BE2C (cell line): ENCODE data around the gene PSMD13.

Experiments
- DNase-seq: peaks from one replicate; pipeline ENCODE4 v3.0.0-alpha.2; 2020
- H3K27me3 ChIP-seq: fragments of 250-450 bp; sonication (Bioruptor Pico); 2 replicates; pipeline ENCODE4 v1.5.1; 2020; ENCODE audit warnings: mild to moderate bottlenecking
- H3K36me3 ChIP-seq: fragments of 250-450 bp; sonication (Bioruptor Pico); 2 replicates; pipeline ENCODE4 v1.5.1; 2020; ENCODE audit warnings: mild to moderate bottlenecking
- H3K4me1 ChIP-seq: fragments of 250-450 bp; sonication (Bioruptor Pico); 2 replicates; pipeline ENCODE4 v1.5.1; 2020
- H3K4me3 ChIP-seq: 2 replicates; pipeline ENCODE4 v1.5.1; 2011; ENCODE audit warnings: low read depth, low read length
- H3K9me3 ChIP-seq: fragments of 250-450 bp; sonication (Bioruptor Pico); 2 replicates; pipeline ENCODE4 v1.5.1; 2020
- CTCF ChIP-seq: IDR thresholded peaks from 2 replicates; pipeline ENCODE4 v1.5.1; 2012; ENCODE audit warnings: mild to moderate bottlenecking, low read depth, low read length

PSMD13 gene

DNA sequence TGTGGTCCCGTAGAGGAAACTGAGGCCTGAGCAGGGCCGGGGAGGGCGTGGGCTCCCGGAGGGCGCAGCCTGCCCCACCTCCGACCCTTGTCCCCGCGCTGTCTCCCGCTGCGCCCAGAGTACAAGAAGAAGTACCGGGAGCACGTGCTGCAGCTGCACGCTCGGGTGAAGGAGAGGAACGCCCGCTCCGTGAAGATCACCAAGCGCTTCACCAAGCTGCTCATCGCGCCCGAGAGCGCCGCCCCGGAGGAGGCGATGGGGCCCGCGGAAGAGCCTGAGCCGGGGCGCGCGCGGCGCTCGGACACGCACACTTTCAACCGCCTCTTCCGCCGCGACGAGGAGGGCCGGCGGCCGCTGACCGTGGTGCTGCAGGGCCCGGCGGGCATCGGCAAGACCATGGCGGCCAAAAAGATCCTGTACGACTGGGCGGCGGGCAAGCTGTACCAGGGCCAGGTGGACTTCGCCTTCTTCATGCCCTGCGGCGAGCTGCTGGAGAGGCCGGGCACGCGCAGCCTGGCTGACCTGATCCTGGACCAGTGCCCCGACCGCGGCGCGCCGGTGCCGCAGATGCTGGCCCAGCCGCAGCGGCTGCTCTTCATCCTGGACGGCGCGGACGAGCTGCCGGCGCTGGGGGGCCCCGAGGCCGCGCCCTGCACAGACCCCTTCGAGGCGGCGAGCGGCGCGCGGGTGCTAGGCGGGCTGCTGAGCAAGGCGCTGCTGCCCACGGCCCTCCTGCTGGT is 43.4 kb downstream of the PSMD13 start:
- no peak for TF ChIP-seq CTCF
- Histone ChIP-seq H3K9me3 (no peaks in the 10 kb centered on the region), H3K27me3 (peaks cover 38% of the 10 kb centered on the region), H3K4me1 (no peaks in the 10 kb centered on the region), H3K4me3 (no peak overlapping the region), H3K36me3 (no peaks in the 10 kb centered on the region)
- DNase-seq = no peak

DNA sequence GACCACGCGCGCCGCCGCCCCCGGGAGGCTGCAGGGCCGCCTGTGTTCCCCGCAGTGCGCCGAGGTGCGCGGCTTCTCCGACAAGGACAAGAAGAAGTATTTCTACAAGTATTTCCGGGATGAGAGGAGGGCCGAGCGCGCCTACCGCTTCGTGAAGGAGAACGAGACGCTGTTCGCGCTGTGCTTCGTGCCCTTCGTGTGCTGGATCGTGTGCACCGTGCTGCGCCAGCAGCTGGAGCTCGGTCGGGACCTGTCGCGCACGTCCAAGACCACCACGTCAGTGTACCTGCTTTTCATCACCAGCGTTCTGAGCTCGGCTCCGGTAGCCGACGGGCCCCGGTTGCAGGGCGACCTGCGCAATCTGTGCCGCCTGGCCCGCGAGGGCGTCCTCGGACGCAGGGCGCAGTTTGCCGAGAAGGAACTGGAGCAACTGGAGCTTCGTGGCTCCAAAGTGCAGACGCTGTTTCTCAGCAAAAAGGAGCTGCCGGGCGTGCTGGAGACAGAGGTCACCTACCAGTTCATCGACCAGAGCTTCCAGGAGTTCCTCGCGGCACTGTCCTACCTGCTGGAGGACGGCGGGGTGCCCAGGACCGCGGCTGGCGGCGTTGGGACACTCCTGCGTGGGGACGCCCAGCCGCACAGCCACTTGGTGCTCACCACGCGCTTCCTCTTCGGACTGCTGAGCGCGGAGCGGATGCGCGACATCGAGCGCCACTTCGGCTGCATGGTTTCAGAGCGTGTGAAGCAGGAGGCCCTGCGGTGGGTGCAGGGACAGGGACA is 44.1 kb downstream of the PSMD13 start:
- Histone ChIP-seq H3K9me3 (no peaks in the 10 kb centered on the region), H3K4me3 (no peak overlapping the region), H3K36me3 (no peaks in the 10 kb centered on the region), H3K4me1 (no peaks in the 10 kb centered on the region), H3K27me3 (peaks cover 38% of the 10 kb centered on the region)
- no peak for DNase-seq
- no peak for TF ChIP-seq CTCF

GRCh38 chr11:281486-282161 is 44.8 kb downstream of the PSMD13 start:
- no peak overlapping the region for H3K4me3 ChIP-seq
- no peaks in the 10 kb centered on the region for H3K36me3 ChIP-seq
- H3K4me1 ChIP-seq = no peaks in the 10 kb centered on the region
- no peak for TF ChIP-seq CTCF
- H3K27me3 ChIP-seq = peaks cover 38% of the 10 kb centered on the region
- DNase-seq = no peak
- H3K9me3 ChIP-seq = no peaks in the 10 kb centered on the region

GRCh38 chr11:282171-282570 is 45.4 kb downstream of the PSMD13 start:
- Histone ChIP-seq H3K36me3 (no peaks in the 10 kb centered on the region), H3K27me3 (peaks cover 38% of the 10 kb centered on the region), H3K9me3 (no peaks in the 10 kb centered on the region), H3K4me1 (no peaks in the 10 kb centered on the region), H3K4me3 (no peak overlapping the region)
- no peak for TF ChIP-seq CTCF
- DNase-seq = no peak

GRCh38 chr11:282630-283360 is 46.0 kb downstream of the PSMD13 start:
- H3K4me1 ChIP-seq = no peaks in the 10 kb centered on the region
- no peaks in the 10 kb centered on the region for H3K36me3 ChIP-seq
- H3K4me3 ChIP-seq = no peak overlapping the region
- no peak for TF ChIP-seq CTCF
- H3K9me3 ChIP-seq = no peaks in the 10 kb centered on the region
- no peak for DNase-seq
- H3K27me3 ChIP-seq = peaks cover 39% of the 10 kb centered on the region
